ENCODE results near the gene MORF4L1.
"Not testable (repeated sequence)": the region's sequence is repeated elsewhere in the genome, so short reads cannot be mapped to it uniquely, and the experiment has no call there.

The MORF4L1 gene

DNA sequence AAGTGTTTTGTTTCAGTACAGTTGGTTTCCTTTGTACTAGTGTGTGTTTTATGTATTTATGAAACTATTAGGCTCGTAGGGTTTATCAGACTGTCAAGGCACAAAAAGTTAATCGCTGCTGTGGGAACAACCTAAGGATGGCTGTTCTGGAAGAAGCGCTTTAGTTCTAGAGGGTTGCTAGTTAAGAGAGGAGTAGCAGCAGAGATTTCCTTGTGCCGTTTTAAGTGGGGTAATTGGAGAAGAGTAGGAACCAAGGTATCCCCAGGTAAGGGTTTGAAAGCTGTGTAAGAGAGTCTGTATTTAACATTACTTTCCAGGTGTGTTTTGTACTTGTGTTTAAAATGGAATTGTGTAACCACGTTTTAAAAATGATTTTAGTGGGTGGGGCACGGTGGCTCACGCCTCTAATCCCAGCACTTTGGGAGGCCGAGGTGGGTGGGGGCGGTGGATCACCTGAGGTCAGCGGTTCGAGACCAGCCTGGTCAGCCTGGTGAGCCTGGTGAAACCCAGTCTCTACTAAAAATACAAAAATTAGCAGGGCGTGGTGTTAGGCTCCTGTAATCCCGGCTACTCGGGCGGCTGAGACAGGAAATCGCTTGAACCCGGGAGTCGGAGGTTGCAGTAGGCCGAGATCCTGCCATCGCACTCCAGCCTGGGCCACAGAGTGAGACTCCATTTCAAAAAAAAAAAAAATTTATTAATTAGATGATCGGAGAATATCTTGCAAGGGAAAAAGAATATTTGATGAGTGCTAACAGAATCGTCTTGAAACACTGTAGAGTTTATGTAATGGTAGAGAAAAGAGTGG, 2.6 kb downstream of the MORF4L1 start:
- Histone ChIP-seq H3K27me3 (no peaks in the 10 kb centered on the region), H3K4me1 (ENCODE audit: control insufficient read depth in 1 of 2, insufficient read depth in 1 of 2, low read depth in 1 of 2, low read length in 1 of 2) (peaks cover 25 to 36% of the 10 kb centered on the region in 2 experiments), H3K9me3 (no peaks in the 10 kb centered on the region), H3K4me3 (ENCODE audit: low read depth in 1 of 2, low read length in 1 of 2) (peak overlapping the region; percentile 77 to 99), H3K36me3 (peaks cover 7% of the 10 kb centered on the region), H3K27ac (peak overlapping the region; percentile 94)
- TF ChIP-seq, protein P1, sequence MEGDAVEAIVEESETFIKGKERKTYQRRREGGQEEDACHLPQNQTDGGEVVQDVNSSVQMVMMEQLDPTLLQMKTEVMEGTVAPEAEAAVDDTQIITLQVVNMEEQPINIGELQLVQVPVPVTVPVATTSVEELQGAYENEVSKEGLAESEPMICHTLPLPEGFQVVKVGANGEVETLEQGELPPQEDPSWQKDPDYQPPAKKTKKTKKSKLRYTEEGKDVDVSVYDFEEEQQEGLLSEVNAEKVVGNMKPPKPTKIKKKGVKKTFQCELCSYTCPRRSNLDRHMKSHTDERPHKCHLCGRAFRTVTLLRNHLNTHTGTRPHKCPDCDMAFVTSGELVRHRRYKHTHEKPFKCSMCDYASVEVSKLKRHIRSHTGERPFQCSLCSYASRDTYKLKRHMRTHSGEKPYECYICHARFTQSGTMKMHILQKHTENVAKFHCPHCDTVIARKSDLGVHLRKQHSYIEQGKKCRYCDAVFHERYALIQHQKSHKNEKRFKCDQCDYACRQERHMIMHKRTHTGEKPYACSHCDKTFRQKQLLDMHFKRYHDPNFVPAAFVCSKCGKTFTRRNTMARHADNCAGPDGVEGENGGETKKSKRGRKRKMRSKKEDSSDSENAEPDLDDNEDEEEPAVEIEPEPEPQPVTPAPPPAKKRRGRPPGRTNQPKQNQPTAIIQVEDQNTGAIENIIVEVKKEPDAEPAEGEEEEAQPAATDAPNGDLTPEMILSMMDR (IDR thresholded peaks at IDR 0.05): no peak

DNA sequence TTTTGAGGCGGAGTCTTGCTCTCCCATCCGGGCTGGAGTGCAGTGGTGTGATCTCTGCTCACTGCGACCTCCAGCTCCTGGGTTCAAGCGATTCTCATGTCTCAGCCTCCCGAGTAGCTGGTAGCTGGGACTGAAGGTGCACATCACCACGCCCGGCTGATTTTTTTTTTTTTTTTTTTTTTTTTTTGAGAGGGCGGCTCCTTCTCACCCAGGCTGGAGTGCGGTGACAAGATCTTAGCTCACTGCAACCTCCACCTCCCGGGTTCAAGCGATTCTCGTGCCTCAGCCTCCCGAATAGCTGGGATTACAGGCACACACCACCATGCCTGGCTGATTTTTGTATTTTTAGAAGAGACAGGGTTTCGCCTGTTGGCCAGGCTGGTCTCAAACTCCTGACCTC, 4.3 kb downstream of the MORF4L1 start:
- H3K4me3 ChIP-seq (ENCODE audit: low read depth in 1 of 2, low read length in 1 of 2); H3K27me3 ChIP-seq; H3K27ac ChIP-seq; H3K9me3 ChIP-seq: not testable (repeated sequence)
- Histone ChIP-seq H3K36me3 (peaks cover 19% of the 10 kb centered on the region), H3K4me1 (ENCODE audit: control insufficient read depth in 1 of 2, insufficient read depth in 1 of 2, low read depth in 1 of 2, low read length in 1 of 2) (peaks cover 25 to 36% of the 10 kb centered on the region in 2 experiments)

DNA sequence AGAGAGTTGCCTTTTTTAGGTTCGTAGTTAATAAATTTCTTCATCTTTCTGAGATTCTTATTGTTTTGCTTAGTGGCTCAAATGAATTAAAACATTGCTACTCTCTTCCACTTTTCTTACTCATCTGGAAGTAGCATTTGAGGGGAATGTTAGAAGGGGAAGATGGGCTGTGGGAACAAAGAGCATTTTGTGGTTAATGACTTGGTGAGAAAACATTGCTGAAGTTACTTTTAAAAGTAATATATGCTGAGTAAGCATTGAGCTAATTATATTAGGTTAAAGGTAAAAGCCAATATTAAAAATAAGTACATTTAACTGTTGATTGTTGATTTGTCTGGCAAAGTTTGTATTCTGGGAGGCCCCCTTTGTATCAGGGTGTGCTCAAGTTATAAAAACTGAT, 5.7 kb downstream of the MORF4L1 start:
- Histone ChIP-seq H3K4me1 (ENCODE audit: control insufficient read depth in 1 of 2, insufficient read depth in 1 of 2, low read depth in 1 of 2, low read length in 1 of 2) (peaks cover 19 to 31% of the 10 kb centered on the region in 2 experiments), H3K4me3 (ENCODE audit: low read depth in 1 of 2, low read length in 1 of 2) (no peak overlapping the region), H3K27me3 (no peaks in the 10 kb centered on the region), H3K27ac (peak overlapping the region; percentile 36), H3K9me3 (no peaks in the 10 kb centered on the region), H3K36me3 (peaks cover 33% of the 10 kb centered on the region)
- TF ChIP-seq, protein P1 (IDR thresholded peaks at IDR 0.05): no peak

DNA sequence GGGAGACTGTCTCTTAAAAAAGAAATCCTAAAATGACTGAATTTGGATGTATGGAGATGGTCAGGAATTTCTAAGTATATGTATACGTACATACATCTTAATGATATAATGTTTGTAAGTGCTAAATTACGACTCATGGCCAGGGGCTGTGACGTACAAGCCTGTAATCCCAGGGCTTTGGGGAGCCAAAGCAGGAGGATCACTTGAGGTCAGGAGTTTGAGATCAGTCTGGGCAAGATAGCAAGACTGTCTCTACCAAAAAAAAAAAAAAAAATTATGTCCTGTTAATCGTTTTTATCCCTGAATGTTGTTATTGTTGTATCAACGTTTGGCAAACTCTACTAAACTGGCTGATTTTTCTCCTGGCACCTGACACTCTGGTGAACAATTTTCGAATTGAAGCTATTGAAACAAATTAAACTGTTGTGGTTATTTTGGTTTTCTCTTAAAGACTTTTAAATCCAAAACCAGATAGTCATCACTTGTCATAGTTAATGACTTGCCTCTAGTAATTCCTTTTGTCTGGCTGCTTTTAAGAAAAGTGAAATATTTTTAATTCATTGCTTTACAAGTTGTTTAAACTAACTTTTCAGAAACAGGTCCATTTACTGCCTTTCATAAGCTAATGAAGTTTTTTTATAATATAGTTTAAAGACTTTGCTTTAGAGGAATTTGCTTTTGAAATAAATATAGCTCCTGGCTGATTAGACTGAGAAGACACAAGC, 7.0 kb downstream of the MORF4L1 start:
- H3K27me3 ChIP-seq: no peaks in the 10 kb centered on the region
- H3K4me1 ChIP-seq (ENCODE audit: control insufficient read depth in 1 of 2, insufficient read depth in 1 of 2, low read depth in 1 of 2, low read length in 1 of 2): peaks cover 16 to 19% of the 10 kb centered on the region in 2 experiments
- H3K9me3 ChIP-seq: no peaks in the 10 kb centered on the region
- H3K4me3 ChIP-seq (ENCODE audit: low read depth in 1 of 2, low read length in 1 of 2): no peak overlapping the region
- TF ChIP-seq, protein P1 (IDR thresholded peaks at IDR 0.05): no peak
- H3K36me3 ChIP-seq: peaks cover 45% of the 10 kb centered on the region
- H3K27ac ChIP-seq: peak overlapping the region; percentile 0

DNA sequence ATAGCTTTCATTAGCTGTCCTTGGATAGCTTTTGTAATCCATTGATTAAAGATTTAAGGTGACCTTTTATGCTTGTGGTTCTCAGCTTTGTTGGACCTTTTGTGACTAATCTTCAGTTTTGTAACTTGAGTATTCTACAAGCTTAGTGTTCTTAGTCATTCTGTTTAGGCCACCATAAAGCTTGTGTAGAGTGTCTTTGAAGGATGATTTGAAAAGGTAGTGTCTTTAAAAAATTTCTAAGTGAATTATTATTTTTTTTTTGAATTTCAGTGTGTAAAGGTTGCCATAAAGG, 7.5 kb downstream of the MORF4L1 start:
- no peaks in the 10 kb centered on the region for H3K9me3 ChIP-seq
- peaks cover 50% of the 10 kb centered on the region for H3K36me3 ChIP-seq
- peak overlapping the region; percentile 0 for H3K27ac ChIP-seq
- peaks cover 11 to 14% of the 10 kb centered on the region in 2 experiments for H3K4me1 ChIP-seq (ENCODE audit: control insufficient read depth in 1 of 2, insufficient read depth in 1 of 2, low read depth in 1 of 2, low read length in 1 of 2)
- no peak overlapping the region for H3K4me3 ChIP-seq (ENCODE audit: low read depth in 1 of 2, low read length in 1 of 2)
- TF ChIP-seq, protein P1 (IDR thresholded peaks at IDR 0.05): no peak
- H3K27me3 ChIP-seq: no peaks in the 10 kb centered on the region

DNA sequence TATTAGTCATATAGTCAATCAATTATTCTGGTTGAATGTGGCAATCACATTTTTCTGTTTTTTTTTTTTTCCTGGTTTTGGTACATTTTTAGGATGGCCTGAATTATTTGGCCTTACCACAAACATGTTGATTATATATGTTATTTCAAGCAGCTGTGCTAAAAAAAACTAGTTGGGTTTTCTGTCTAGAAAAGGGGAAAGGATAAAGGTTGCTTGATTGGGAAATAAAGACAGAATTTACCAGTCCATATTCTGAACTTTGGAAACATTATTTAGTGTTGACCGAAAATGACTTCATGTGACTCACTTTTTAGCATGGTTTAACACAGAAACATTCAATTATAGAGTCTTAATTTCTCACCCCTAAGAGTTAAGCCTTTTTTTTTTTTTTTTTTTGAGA, 8.1 kb downstream of the MORF4L1 start:
- H3K4me1 ChIP-seq (ENCODE audit: control insufficient read depth in 1 of 2, insufficient read depth in 1 of 2, low read depth in 1 of 2, low read length in 1 of 2): peaks cover 5 to 8% of the 10 kb centered on the region in 2 experiments
- no peak overlapping the region for H3K4me3 ChIP-seq (ENCODE audit: low read depth in 1 of 2, low read length in 1 of 2)
- peaks cover 56% of the 10 kb centered on the region for H3K36me3 ChIP-seq
- H3K27ac ChIP-seq: no peak overlapping the region
- TF ChIP-seq, protein P1 (IDR thresholded peaks at IDR 0.05): no peak
- H3K27me3 ChIP-seq: no peaks in the 10 kb centered on the region
- H3K9me3 ChIP-seq: no peaks in the 10 kb centered on the region
